HG03442 (cell line): ENCODE measurements around the gene THSD7B.

Experiments used
- ATAC-seq: cut with Tn5 transposase; IDR thresholded peaks from one replicate; pipeline ENCODE4 v1.9.1; 2021; ENCODE audit warnings: mild to moderate bottlenecking, moderate library complexity; ENCODE audit not compliant: unreplicated experiment

The THSD7B gene

DNA sequence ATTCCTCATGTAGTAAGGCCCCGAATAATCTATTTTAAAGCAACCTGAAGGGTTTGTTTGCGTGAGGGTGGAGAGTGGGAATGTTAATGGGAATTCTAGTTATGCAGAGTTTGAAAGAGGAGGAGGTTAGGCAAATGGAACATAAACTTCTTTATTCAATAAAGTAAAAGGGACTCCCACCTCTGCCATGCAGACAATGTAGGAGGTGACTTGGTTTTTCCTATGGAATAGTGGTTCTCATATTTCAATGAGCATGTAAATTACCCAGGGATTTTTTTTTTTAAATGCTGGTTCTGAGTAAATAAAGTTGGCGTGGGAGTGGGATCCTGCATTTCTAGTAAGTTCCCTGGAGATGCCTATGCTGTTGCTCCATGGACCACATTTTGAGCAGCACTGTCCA lies 367.9 kb downstream of the THSD7B start:
- ATAC-seq, result no peak

GRCh38 chr2:137138263-137138662 lies 372.9 kb downstream of the THSD7B start:
- no peak for ATAC-seq

- no peak for ATAC-seq
Measured at GRCh38 chr2:137151731-137152130, 386.4 kb downstream of the THSD7B start.

DNA sequence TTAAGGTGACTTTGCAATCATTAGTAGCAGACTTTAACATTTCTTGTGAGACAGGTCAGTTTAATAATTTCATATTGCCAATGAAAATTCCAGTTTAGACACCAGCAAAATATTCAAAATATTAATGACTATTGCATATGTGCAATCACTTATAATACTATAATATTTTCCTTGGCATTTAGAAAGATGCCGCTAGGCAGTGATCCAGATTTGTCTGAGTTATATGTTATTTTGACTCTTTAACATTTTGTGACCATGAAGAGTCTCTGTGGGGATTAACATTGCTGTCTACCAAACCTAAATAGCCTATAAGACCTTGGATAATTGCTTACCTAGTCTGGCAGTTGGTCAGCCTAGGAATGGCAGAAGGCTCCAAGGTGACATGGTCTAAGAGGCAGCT lies 389.6 kb downstream of the THSD7B start:
- no peak for ATAC-seq

DNA sequence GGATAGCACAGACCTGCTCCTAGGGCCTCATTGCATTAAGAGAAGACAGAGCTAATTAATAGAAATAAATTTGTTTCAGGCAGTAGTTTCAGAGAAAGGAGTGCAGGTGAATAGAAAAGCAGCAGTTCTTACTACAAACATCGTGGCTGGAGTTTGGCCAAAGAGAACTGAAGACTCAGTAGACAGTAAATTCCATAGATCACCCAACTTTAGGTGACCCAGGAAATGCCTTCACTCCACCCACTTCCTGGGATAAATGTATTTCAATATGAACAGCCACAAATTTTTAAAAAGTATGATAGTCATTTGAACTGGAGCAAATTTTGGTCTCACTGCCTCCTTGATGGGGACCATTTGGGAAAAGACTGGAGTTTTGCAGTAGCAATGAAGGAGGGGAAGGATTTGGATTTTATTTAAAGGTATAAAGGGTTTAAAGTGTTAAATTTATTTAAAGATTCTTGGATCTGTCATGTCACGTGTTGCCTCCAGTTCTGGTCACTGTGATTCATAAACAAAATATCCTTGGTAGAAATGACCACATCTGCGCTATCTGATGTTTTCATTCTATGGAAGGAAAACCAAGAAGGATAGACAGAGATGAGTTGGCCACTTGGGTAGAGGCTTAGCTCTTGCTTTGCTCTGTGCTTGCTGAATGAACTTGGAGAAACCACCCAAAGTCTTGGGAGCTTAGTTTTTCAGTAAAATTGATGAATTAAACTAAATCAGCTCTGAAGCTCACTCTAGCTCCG lies 390.2 kb downstream of the THSD7B start:
- no peak for ATAC-seq

DNA sequence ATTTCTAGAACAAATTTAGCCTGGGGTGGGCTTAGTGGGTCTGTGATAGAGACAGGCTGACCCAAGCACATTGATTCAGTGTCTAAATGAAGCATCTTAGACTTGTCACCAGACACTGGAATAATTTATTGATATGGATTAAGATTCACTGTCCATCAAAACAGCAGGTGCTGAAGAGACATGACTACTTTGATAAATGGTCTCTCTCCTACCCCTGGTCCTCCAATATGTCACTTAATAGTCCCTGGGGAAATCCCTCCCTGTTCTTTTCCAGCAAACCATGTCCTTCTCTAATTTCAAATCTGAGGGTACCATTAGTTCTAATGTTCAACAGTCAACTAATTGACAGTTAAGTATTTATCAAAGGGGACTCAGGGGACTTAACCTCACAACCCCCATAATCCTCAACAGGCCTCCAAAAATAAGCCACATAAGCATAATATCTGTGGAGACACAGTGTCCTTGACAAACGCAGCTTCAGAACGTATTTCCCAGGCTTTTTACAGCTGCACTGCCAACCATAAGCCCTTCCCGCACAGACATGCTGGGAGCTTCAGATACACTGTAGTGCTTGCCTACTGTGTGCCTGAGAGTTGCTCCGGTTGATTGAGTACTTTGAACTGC lies 391.0 kb downstream of the THSD7B start:
- no peak for ATAC-seq

- no peak for ATAC-seq
Measured at GRCh38 chr2:137157851-137158250, 392.5 kb downstream of the THSD7B start.

- ATAC-seq, result no peak
Measured at GRCh38 chr2:137161250-137161649, 395.9 kb downstream of the THSD7B start.

GRCh38 chr2:137165968-137166367 lies 400.6 kb downstream of the THSD7B start:
- ATAC-seq, result no peak

GRCh38 chr2:137167651-137168050 lies 402.3 kb downstream of the THSD7B start:
- ATAC-seq, result no peak

- ATAC-seq, result no peak
Measured at GRCh38 chr2:137168552-137168951, 403.2 kb downstream of the THSD7B start.

DNA sequence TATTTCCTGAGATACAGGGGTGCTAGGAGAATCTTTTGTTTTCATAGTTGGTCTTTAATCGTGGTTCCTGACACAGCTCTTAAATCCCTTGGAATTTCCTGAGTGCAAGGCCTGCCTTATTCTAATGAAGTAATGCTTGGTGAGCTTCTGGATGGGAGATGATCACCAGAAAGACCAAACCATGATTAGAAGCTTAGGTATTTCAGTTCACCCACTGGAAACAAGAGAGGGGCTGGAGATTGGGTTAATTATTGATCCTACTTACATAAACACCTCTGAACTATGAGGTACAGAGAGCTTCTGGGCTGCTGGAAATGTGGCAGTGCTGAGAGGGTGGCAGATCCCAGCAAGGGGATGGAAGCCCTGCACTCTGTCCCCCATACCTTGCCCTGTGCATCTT lies 406.8 kb downstream of the THSD7B start:
- no peak for ATAC-seq

DNA sequence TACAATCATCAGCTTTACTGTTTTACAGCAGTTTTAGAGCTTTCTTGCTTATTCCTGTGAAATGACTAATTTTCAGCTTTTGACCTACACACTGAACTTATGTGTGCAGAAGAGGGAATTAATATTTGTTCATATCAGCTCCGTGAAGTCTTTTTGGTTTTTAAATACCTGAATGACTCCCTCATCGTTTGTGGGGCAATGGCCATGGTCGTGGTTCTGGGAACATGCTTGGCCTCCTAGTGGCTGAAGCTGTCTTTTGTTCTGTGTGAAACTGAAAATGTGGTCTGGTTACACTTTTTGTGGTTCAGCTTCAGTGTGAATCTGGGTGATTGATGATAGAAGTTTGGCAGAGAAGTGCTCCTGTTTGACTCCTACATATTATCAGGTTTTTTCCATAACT lies 408.1 kb downstream of the THSD7B start:
- ATAC-seq, result peak; percentile 97

DNA sequence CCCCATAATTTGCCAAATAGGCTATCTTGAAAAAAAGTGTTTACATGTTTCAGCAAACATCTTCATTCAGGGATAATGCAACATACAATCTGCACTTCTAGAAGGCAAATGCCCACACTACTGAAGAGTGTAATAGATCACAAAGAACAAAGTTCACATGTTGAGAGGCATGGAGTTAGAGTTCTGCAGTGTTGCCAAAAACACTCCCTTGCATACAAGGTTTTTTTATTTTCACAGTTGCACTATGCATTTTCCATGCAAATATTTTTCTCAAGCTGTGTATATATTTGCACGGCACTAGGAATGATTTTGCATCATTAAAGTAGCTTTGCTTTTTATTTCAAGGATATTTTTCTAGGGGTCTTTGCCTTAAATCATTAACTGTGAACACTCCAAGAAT lies 409.9 kb downstream of the THSD7B start:
- ATAC-seq, result no peak

DNA sequence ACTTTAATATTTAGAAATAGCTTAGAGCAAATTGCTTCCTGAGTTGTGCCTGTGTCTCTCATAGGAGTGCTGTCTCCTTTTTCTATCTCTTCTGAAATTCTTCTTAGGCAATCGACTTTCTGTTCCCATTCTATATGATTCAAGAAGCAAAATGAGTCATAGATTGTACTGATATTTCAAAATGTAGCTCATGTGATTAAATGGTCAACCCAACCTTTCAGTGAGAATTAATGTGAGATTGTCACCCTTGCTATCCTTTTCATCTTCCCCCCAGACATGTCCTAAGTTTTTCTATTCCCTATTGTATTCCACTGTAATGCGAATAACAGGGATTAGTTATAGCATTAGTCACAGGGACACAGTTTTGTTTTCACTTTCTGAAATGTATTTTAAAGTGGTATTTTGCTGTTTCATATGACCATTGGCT lies 413.6 kb downstream of the THSD7B start:
- peak; percentile 67 for ATAC-seq

DNA sequence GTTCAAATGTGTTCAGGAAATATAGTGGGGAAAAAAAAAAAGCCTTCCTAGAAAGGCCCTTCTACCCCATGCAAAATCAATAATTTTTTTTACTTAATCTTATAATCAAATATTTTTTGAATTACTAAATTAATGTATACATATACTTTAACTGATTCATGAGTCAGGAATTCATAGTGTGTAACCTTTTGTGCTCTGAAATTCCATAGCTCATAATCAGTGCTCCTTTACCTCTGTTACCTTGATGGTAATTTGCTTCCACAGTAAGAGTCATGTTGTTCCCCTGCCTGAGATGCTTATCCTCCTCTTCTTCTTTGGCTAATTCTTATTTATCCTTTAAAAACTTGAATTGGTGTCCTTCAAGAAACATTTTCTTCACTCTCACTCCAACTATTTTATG lies 414.2 kb downstream of the THSD7B start:
- no peak for ATAC-seq

DNA sequence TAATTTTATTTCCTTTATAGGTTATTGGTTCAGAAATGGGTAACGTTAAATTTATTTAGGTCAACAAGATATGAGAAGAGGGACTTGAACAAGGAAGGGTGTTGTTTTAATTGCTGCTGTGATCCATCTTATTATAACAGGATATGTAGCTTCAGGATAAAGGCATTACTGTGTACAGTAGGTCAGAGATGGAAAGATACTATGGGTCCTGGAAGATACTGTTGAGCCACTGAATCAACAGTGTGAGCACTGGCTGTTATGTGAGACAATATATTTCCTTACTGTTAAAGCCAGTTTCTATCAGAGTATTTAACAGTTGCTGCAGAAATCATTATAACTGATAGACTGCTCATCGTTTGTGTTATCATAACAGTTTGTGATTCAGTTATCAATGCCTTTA lies 414.7 kb downstream of the THSD7B start:
- no peak for ATAC-seq

- ATAC-seq, result no peak
Measured at GRCh38 chr2:137181370-137181769, 416.0 kb downstream of the THSD7B start.

DNA sequence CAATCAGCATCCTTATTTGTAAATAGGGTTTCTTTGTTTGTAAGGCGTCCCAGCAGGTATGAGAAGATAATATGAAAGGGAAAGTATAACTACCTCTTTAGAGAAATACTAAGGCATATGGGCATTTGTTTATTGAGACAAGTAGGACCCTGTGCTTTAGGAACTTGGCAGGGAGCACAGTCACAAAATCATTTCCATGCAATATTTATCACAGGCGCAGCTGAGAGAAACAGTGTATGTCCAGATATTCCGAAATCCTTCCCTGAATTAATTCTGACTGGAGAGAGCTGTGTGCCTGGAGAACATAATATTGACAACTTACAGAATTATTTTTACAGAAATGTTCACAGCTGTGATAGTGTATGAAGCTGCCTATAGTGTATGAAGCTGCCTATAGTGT lies 416.7 kb downstream of the THSD7B start:
- ATAC-seq, result no peak

- ATAC-seq, result no peak
Measured at GRCh38 chr2:137183206-137183898, 418.0 kb downstream of the THSD7B start.

- no peak for ATAC-seq
Measured at GRCh38 chr2:137185378-137186078, 420.2 kb downstream of the THSD7B start.
